Erythroblast (primary cell): ENCODE measurements around the gene DRD2.

ENCODE experiments used
- GATA1 ChIP-seq: IDR thresholded peaks from 2 replicates; pipeline ENCODE4 v1.6.1; 2011; ENCODE audit warnings: low read depth, mild to moderate bottlenecking, control low read depth, low read length, moderate library complexity
- POLR2A ChIP-seq: IDR thresholded peaks from 2 replicates; pipeline ENCODE4 v1.6.1; 2011; ENCODE audit warnings: mild to moderate bottlenecking, low read length

DNA sequence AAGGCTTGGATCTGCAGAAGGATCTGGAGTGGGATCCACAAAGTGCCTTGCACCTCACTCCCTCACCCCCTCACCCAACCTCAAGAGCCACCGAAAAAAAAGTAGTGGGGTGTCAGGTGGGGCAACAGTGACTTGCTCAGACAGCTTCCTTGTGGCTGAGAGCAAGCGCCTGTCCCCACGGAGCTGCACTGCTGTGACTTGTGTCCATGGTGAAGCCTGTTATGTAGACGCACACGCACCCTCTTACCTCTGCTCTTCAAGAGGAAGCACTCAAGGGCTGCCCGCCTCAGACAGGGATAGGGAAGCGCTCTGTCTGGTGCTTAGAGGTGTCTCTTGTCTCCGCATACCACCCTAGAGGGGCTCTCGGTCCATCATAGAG lies 1.2 kb downstream of the DRD2 start:
- TF ChIP-seq POLR2A (no peak), GATA1 (no peak)
